SHP77 treated with DMSO at 0.1 percent for 48 hours (cell line): ENCODE results near the gene GLI3.

Source experiments
- DNase-seq: peaks from one replicate; lab custom pipeline; 2025; lab: John Stamatoyannopoulos, UW

GLI3 gene

DNA sequence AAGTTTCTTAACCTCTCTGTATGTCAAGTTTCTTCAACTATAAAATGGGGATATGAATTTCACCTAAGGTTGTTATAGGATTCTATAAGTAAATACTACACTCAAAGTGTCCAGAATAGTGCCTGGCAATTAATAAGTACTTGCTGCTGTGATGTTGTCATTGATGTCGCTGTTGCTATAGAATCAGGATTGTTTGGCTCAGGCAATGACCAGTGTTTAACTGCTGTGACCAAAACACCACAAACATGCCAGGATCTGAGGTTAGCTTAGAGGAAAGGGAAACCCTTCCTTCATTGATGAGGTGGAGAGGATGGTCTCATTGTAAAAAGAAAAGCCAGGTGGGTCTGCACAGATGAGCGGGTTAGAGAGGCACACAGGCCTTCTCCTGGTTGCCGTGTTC is 311.1 kb downstream of the GLI3 start:
- DNase-seq = no peak

GRCh38 chr7:41924796-41925195 is 312.2 kb downstream of the GLI3 start:
- DNase-seq = no peak

DNA sequence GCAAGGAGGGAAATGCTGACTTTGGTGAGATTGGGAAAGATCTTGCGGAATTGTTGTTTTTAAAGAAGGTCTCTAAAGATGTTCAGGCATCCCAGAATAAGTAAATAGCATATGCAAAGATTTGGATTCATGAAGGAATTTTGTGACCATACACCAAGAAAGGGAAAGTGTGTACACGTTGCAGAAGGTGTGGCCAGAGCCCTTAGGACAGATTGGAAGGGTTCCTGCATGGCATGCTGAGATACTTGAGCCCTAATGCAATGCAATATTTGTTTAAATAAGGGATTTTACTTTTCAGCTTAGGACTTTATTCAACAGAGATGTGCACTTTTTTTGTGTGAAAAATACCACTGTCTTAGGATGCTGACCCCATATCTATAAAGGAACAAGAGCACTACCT is 314.6 kb downstream of the GLI3 start:
- no peak for DNase-seq

DNA sequence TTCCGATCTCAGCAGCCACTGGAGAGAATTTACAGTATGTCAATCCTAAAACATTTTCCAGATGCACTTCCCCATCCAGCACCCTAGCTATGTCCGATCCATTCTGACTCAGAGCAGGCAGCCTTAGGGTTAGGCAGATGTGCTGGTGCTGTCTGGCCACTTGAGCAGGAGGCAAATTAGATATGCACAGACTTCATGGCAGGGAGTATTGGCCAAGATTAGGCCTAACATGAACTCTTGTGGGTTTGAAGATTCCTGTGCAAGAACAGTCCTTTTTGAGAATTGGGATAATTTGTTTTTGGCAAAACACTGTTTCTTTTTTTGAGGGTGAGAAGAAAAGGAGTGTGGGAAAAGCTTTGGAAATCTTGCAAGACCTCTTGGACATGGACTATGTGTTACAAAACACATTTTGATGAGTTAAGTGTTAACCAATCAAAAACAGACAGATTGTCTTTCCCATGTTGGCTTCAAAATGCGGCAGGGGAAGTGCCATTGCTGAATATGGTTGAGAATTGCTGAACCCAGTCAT is 315.5 kb downstream of the GLI3 start:
- no peak for DNase-seq

- DNase-seq = no peak
Observed at GRCh38 chr7:41918597-41918996, 318.4 kb downstream of the GLI3 start.

- no peak for DNase-seq
Observed at GRCh38 chr7:41916450-41916927, 320.5 kb downstream of the GLI3 start.

GRCh38 chr7:41915871-41916270 is 321.1 kb downstream of the GLI3 start:
- DNase-seq = no peak

- DNase-seq = no peak
Observed at GRCh38 chr7:41912851-41913567, 324.0 kb downstream of the GLI3 start.

DNA sequence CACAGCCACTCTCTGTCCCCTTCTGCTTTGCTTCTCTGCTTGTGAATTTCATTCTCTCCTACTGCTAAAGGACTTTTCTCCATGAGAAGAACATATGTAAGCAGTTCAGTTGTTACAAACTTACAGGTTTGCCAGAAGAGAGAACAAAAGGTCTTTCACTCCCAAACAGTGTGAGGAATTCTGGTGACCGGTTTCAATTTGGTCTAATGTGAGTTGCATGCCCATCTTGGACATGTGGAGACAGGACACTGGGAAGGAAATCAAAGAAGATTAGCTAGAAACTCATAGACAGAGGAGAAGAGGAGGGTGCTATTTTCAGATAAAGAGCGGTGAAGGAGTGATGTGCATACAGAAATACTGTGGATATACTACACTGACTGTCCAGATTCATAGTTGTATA is 324.6 kb downstream of the GLI3 start:
- DNase-seq = no peak

DNA sequence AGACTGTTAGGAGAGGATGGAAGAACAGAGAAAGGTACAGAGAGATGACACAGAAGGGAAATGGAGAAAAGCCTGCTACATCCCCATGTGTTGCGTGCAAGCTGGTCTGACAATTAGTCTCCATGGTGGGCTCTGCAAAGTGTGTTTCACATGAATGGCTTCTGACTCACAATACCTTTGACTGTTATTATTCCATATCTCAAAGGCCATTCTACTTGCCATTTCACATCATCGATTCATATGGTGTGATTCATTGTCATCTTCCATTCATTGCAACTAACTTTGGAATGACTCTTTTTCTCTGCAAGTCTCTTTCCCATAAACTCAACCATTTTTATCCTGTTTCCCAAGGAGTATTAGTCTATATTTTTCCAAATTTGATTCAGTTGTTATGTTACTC is 325.2 kb downstream of the GLI3 start:
- no peak for DNase-seq
